Kidney epithelial cell (primary cell): ENCODE data around the gene COQ5. TPM values are rescaled to one million over a fixed set of nuclear protein-coding genes. Genes with fewer than 3 reads are reported as not detected.

ENCODE experiments used
- DNase-seq: peaks from one replicate; pipeline ENCODE4 v3.0.0-alpha.2; 2010; ENCODE audit warnings: low read depth
- H3K27me3 ChIP-seq: 2 replicates; pipeline ENCODE4 v1.6.0; 2011; ENCODE audit warnings: low read length; ENCODE audit not compliant: control insufficient read depth, insufficient read depth
- H3K36me3 ChIP-seq: 2 replicates; pipeline ENCODE4 v1.5.1; 2011; ENCODE audit warnings: low read length; ENCODE audit not compliant: control insufficient read depth, insufficient read depth
- H3K4me3 ChIP-seq: 2 replicates; pipeline ENCODE4 v1.5.1; 2011; ENCODE audit warnings: low read depth, mild to moderate bottlenecking, control low read depth, low read length
- CTCF ChIP-seq: IDR thresholded peaks from 2 replicates; pipeline ENCODE4 v1.5.1; 2011; ENCODE audit warnings: mild to moderate bottlenecking, moderate library complexity, low read length, control low read depth, inconsistent platforms; ENCODE audit not compliant: insufficient read depth, poor library complexity, severe bottlenecking
- total RNA-seq: library from RNA; depleted of rRNA; stranded (reverse); fragments of >200 nt; gene quantifications from 2 replicates; pipeline ENCODE4 v1.2.3, GENCODE V29; 2015

COQ5 gene
- total RNA-seq, 1 donor from 2014 or later = 30.6 TPM

DNA sequence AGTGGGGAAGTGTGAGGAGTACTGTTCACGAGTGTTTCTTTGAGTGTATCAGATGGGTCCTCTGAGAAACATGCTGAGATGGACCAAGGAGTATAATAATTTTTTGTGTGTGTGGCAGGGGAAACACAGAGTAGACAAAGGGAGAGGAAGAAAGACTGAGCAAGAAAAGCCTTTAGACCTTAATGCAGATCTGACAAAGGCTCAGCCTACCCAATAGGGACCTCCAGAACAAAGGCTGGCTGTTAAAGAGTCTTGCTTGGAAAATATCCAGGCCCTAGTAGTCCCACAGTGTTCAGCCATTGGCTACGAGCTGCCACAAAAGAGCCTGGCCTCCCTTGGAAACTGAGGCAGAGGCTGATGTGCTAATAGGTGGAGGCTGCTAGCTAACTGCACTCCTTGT lies 13.5 kb downstream of the COQ5 start:
- TF ChIP-seq CTCF = no peak
- H3K27me3 ChIP-seq = no peaks in the 10 kb centered on the region
- peaks cover 5% of the 10 kb centered on the region for H3K36me3 ChIP-seq
- DNase-seq = no peak
- H3K4me3 ChIP-seq = no peak overlapping the region

- DNase-seq = no peak
- no peak for TF ChIP-seq CTCF
- peaks cover 5% of the 10 kb centered on the region for H3K36me3 ChIP-seq
- no peaks in the 10 kb centered on the region for H3K27me3 ChIP-seq
- no peak overlapping the region for H3K4me3 ChIP-seq
These were observed 15.0 kb downstream of the COQ5 start for GRCh38 chr12:120514002-120514401.

GRCh38 chr12:120508537-120508936 lies 20.4 kb downstream of the COQ5 start:
- H3K4me3 ChIP-seq = no peak overlapping the region
- no peaks in the 10 kb centered on the region for H3K27me3 ChIP-seq
- TF ChIP-seq CTCF = no peak
- no peaks in the 10 kb centered on the region for H3K36me3 ChIP-seq
- DNase-seq = no peak

- Histone ChIP-seq H3K27me3 (no peaks in the 10 kb centered on the region), H3K36me3 (no peaks in the 10 kb centered on the region), H3K4me3 (no peak overlapping the region)
- no peak for DNase-seq
- no peak for TF ChIP-seq CTCF
These were observed 24.4 kb downstream of the COQ5 start for GRCh38 chr12:120504587-120504986.

GRCh38 chr12:120500581-120500980 lies 28.4 kb downstream of the COQ5 start:
- TF ChIP-seq CTCF = no peak
- no peak for DNase-seq
- H3K4me3 ChIP-seq = no peak overlapping the region
- H3K36me3 ChIP-seq = no peaks in the 10 kb centered on the region
- H3K27me3 ChIP-seq = no peaks in the 10 kb centered on the region

GRCh38 chr12:120498870-120499515 lies 30.0 kb downstream of the COQ5 start:
- Histone ChIP-seq H3K27me3 (no peaks in the 10 kb centered on the region), H3K4me3 (no peak overlapping the region), H3K36me3 (no peaks in the 10 kb centered on the region)
- TF ChIP-seq CTCF = no peak
- DNase-seq = no peak
